AG09319 (cell line): ENCODE measurements around the gene PGBD5.

Experiments
- DNase-seq: peaks from one replicate; pipeline ENCODE4 v3.0.0-alpha.2; 2010; ENCODE audit warnings: low read depth; ENCODE audit errors: extremely low read depth
- TF ChIP-seq, protein P1 (sequence below): IDR thresholded peaks from 2 replicates; pipeline ENCODE4 v1.5.1; 2011; ENCODE audit warnings: low read depth, mild to moderate bottlenecking, inconsistent platforms, low read length, moderate library complexity

PGBD5 gene

DNA sequence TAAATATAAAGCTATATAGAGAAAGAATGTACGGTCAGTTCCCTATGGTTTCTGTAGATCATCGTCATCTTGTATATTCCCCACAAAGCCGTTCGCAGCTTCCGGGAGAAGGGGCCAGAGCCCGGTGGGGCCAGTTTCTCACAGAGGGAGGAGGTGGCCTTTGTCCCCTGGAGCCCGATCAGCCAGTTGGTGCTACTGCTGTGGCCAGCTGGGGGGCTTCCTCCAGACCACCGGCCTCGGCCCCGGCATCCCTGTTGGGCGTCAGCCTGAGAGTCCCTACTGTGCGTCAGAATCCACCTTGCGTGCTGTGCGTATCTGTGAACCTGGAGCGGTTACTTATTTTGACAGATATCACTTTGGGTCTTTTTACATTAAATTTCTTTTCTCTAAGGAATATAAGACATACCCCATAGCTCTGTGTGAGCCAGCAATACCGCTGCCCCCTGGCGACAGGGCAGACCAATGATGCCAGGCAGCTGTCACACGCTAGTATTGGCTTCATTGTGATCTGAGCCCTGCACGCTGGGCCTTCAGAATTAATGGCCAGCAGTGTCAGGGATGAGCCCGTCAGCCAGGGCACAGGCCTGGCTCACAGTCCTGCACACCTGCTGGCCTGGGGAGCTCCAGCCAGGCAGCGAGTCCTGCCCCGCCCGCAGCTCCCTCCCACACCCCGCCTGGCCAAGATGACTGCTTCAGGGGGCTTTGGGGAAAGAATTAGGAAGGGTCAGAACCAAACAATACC, 145.9 kb downstream of the PGBD5 start:
- TF ChIP-seq, protein P1, sequence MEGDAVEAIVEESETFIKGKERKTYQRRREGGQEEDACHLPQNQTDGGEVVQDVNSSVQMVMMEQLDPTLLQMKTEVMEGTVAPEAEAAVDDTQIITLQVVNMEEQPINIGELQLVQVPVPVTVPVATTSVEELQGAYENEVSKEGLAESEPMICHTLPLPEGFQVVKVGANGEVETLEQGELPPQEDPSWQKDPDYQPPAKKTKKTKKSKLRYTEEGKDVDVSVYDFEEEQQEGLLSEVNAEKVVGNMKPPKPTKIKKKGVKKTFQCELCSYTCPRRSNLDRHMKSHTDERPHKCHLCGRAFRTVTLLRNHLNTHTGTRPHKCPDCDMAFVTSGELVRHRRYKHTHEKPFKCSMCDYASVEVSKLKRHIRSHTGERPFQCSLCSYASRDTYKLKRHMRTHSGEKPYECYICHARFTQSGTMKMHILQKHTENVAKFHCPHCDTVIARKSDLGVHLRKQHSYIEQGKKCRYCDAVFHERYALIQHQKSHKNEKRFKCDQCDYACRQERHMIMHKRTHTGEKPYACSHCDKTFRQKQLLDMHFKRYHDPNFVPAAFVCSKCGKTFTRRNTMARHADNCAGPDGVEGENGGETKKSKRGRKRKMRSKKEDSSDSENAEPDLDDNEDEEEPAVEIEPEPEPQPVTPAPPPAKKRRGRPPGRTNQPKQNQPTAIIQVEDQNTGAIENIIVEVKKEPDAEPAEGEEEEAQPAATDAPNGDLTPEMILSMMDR = no peak

DNA sequence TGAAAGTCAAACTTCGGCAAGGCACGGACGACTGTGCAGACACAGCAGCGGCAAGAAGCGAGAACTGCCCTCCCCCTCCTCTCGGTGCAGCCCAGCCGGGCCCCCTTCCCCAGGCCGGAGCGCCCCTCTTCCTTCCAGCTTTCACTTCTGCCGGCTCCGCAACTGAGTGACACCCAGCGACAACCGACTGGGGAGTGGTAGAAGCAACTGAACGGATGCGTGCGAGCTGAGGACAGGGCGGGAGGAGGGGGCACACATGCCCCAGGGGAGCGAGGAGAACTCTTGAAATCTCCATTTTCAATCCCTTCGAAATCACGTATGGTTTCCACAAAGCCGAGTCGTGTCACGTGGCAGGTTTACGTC, 146.6 kb downstream of the PGBD5 start:
- DNase-seq = no peak
- TF ChIP-seq, protein P1 = no peak

More for the DNA sequence above, 145.9 kb downstream of the PGBD5 start:
- DNase-seq = no peak

DNA sequence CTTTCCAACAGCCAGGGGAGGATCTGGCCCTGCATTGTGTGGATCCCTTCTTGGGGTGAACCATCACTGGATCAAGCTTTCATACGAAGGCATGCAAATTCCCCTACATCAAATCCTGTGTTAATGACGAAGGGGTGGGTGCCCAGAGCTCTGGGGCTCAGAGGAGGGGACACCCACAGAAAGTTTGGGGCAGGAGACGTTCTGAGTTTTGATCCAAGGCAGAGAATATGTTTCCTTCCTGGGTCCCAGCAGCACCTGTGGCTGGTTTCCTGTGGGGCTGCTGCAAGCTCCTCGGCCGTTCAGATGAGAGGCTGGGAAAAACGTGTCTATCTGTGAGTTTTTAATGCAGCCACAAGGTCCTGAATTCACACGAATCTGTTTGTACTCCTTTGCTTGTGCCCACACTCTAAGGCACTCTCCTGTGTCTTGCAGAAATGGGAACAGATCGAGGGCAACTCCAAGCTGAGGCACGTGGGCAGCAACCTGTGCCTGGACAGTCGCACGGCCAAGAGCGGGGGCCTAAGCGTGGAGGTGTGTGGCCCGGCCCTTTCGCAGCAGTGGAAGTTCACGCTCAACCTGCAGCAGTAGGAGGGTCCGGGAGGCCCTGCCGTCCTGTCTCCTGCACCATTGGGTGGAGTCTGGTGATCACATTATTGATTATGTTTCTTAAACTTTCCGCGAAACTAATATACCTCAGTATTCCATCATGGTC, 147.1 kb downstream of the PGBD5 start:
- TF ChIP-seq, protein P1 = no peak

DNA sequence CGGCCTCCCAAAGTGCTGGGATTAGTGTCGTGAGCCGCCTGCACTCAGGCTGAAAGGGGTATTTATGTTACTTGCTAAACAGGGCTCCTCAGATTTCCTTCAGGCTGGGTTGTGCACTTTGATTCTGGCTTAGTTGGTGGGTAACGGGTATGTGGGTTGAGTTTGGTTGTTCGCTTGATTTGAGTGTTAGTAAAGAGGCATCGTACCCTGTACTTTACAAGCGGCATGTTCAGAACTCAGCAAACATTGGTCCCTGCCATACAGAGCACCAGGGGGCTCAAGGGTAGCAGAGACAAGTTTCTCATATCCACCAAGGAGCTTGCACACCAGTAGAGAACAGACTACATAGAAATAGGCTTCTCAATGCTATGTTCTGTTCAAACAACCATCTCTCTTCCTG, 147.8 kb downstream of the PGBD5 start:
- TF ChIP-seq, protein P1 = no peak

More for the DNA sequence above, 147.1 kb downstream of the PGBD5 start:
- DNase-seq = no peak

DNA sequence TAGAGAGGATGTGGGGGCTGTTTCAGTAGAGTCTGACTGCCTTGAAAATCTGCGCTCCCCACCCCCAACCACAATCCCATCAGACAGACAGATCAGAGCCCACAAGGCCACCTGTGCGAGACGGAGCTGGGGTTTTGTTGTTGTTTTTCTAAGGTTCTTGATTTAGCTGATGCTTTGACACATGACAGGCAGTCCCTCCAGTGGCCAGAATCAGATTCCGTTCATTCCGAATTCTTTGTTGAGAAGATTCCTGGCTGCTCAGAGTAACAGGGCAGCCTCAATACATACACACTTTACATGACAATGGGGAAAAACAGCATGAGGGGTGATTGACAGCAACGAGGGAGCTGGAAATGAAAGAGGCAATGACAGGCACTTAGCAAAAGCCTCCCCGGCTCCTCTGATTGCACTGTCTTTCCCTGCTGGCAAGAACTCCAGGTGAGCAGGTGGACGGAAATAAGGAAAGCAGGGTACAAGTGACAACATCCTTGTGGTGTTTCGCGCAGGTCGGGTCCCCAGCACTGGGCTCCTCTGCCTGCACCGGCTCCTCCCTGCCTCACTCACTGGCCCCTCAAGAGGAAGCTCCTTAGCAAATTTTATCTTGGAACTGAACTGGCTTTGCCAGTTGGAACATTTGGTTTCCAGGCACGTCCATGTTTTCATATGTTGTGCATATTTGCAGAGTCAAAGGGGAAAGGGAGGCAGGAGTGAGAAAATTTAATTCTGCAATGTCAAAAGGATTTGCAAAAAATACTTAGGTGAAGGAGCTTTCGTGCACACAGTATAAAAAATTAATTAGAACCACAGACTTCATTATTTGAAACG, 148.7 kb downstream of the PGBD5 start:
- no peak for DNase-seq
- TF ChIP-seq, protein P1 = no peak

More for the DNA sequence above, 147.8 kb downstream of the PGBD5 start:
- no peak for DNase-seq

DNA sequence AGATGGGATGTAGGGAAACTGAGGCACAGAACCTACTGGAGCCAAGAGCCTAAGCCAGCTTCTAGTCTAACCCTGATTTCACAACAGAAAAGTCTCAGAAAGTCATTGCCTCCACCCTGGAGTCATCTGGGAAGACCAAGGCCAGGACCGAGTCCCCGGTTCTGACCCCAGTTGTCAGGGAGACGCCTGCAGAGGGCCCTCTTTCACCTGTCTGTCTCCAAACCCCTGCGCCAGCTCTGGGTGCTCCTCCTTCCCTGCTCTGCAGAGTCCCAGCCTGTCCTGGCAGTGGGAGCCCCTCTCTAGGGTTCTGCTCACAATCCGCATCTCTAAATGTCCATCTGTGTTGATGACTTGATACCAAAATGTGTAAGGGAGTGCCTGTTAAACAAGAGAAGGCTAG, 149.7 kb downstream of the PGBD5 start:
- TF ChIP-seq, protein P1 = no peak
- no peak for DNase-seq
